HL-60 (cell line): ENCODE results near the gene OR8G5.
"Not testable (repeated sequence)": the region's sequence is repeated elsewhere in the genome, so short reads cannot be mapped to it uniquely, and the experiment has no call there.

Source experiments
- DNase-seq, 2 experiments: peaks; one replicate each; pipeline ENCODE4 v3.0.0-alpha.2; 2010 to 2020; ENCODE audit warnings: low read depth in 1 of 2, low spot score in 1 of 2
- H3K27ac ChIP-seq: fragments of 250-450 bp; sonication (Bioruptor Pico); replicated peaks from 2 replicates; pipeline ENCODE4 v1.5.1; 2020; ENCODE audit warnings: mild to moderate bottlenecking, moderate library complexity
- H3K27me3 ChIP-seq: fragments of 250-450 bp; sonication (Bioruptor Pico); 2 replicates; pipeline ENCODE4 v1.5.1; 2021; ENCODE audit warnings: mild to moderate bottlenecking, moderate library complexity; ENCODE audit not compliant: insufficient read depth, poor library complexity, severe bottlenecking
- H3K4me3 ChIP-seq: replicated peaks from 2 replicates; pipeline ENCODE4 v1.5.1; 2011; ENCODE audit warnings: mild to moderate bottlenecking, control low read depth, low read length; ENCODE audit not compliant: insufficient read depth
- GABPA ChIP-seq: IDR thresholded peaks from 2 replicates; pipeline ENCODE4 v1.6.1; 2012; ENCODE audit warnings: low read depth
- POLR2AphosphoS5 ChIP-seq: IDR thresholded peaks from 2 replicates; pipeline ENCODE4 v1.6.1; 2012; ENCODE audit warnings: low read depth
- REST ChIP-seq: IDR thresholded peaks from 2 replicates; pipeline ENCODE4 v1.6.1; 2012; ENCODE audit warnings: low read depth; ENCODE audit not compliant: insufficient replicate concordance
- SPI1 ChIP-seq: IDR thresholded peaks from 2 replicates; pipeline ENCODE4 v1.6.1; 2012; ENCODE audit warnings: low read depth, mild to moderate bottlenecking, borderline replicate concordance
- TF ChIP-seq, protein P1 (sequence below): IDR thresholded peaks from one replicate; pipeline ENCODE4 v1.5.1; 2011; ENCODE audit warnings: low read length, control low read depth, inconsistent platforms; ENCODE audit not compliant: insufficient read depth

The OR8G5 gene

DNA sequence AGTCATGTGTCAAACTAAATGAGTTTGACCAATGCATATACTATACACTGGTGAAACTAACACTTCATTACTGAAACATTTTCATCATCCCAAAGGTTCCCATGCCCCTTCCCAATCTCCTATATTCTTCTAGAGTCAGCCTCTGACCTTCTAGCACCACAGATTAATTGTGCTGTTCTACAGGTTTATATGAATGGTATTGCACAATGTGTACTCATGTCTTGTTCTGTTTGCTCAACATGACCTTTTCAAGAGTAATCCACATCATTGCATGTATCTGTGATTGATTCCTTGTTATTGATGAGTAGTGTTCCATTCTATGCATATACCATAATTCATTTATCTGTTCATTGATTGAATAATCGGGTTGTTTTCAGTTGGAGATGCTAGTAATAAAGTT, 22.8 kb upstream of the OR8G5 start:
- no peak overlapping the region for H3K4me3 ChIP-seq
- DNase-seq, result no peak

GRCh38 chr11:124238512-124238911, 17.7 kb upstream of the OR8G5 start:
- Histone ChIP-seq H3K27me3 (no peaks in the 10 kb centered on the region), H3K4me3 (no peak overlapping the region), H3K27ac (peak overlapping the region; percentile 18; the same call in 1 of the 2 replicates)
- TF ChIP-seq REST (no peak), SPI1 (no peak), GABPA (no peak), POLR2AphosphoS5 (no peak)
- TF ChIP-seq, protein P1, sequence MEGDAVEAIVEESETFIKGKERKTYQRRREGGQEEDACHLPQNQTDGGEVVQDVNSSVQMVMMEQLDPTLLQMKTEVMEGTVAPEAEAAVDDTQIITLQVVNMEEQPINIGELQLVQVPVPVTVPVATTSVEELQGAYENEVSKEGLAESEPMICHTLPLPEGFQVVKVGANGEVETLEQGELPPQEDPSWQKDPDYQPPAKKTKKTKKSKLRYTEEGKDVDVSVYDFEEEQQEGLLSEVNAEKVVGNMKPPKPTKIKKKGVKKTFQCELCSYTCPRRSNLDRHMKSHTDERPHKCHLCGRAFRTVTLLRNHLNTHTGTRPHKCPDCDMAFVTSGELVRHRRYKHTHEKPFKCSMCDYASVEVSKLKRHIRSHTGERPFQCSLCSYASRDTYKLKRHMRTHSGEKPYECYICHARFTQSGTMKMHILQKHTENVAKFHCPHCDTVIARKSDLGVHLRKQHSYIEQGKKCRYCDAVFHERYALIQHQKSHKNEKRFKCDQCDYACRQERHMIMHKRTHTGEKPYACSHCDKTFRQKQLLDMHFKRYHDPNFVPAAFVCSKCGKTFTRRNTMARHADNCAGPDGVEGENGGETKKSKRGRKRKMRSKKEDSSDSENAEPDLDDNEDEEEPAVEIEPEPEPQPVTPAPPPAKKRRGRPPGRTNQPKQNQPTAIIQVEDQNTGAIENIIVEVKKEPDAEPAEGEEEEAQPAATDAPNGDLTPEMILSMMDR, result no peak
- peak in 1 of 2 experiments; percentile 39 for DNase-seq

More for the DNA sequence above, 22.8 kb upstream of the OR8G5 start:
- Histone ChIP-seq H3K27ac (no peak overlapping the region), H3K27me3 (no peaks in the 10 kb centered on the region)
- no peak for TF ChIP-seq GABPA
- no peak for TF ChIP-seq SPI1
- TF ChIP-seq POLR2AphosphoS5, result no peak
- TF ChIP-seq REST, result no peak
- TF ChIP-seq, protein P1, result no peak

- no peak for DNase-seq
- no peak within 1 kb of the TSS for H3K4me3 ChIP-seq
- TF ChIP-seq, protein P1, result no peak
- TF ChIP-seq GABPA (no peak), REST (no peak), SPI1 (no peak), POLR2AphosphoS5 (no peak)
- no peaks in the 10 kb centered on the region for H3K27me3 ChIP-seq
- no peak within 1 kb of the TSS for H3K27ac ChIP-seq
These were observed 15.4 kb upstream of the OR8G5 start, which contains the start of gene OR8G1 for GRCh38 chr11:124240621-124241397. OR8G1 (plus strand) TSS chr11:124241095; CDS start chr11:124249676, 8,581 bp downstream.

GRCh38 chr11:124249869-124250268, 6.3 kb upstream of the OR8G5 start:
- H3K27me3 ChIP-seq, result not testable (repeated sequence)

DNA sequence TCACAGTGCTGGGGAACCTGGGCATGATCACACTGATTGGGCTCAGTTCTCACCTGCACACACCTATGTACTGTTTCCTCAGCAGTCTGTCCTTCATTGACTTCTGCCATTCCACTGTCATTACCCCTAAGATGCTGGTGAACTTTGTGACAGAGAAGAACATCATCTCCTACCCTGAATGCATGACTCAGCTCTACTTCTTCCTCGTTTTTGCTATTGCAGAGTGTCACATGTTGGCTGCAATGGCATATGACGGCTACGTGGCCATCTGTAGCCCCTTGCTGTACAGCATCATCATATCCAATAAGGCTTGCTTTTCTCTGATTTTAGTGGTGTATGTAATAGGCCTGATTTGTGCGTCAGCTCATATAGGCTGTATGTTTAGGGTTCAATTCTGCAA, 8.9 kb downstream of the OR8G5 start:
- H3K27ac ChIP-seq, H3K27me3 ChIP-seq, H3K4me3 ChIP-seq: not testable (repeated sequence)
- peak in 1 of 2 experiments; percentile 26 for DNase-seq

More at GRCh38 chr11:124249869-124250268, 6.3 kb upstream of the OR8G5 start:
- peak in 1 of 2 experiments; percentile 50 for DNase-seq
- H3K27ac ChIP-seq, result peak overlapping the region; percentile 59
- H3K4me3 ChIP-seq, result not testable (repeated sequence)

- H3K27me3 ChIP-seq, H3K4me3 ChIP-seq, H3K27ac ChIP-seq, DNase-seq: not testable (repeated sequence)
These were observed 14.7 kb downstream of the OR8G5 start for GRCh38 chr11:124270886-124271285.
